Glutamatergic neuron (in vitro differentiated cells): ENCODE data around the gene MEN1. TPM values are rescaled to one million over a fixed set of nuclear protein-coding genes. Genes with fewer than 3 reads are reported as not detected.

Experiments
- DNase-seq: peaks from one replicate; pipeline ENCODE4 v3.0.0; 2022
- H3K27ac Mint-ChIP-seq: one replicate; pipeline ENCODE4 v1.8.0; 2020; ENCODE audit warnings: mild to moderate bottlenecking, mixed read lengths, inconsistent platforms; ENCODE audit not compliant: unreplicated experiment
- H3K27me3 Mint-ChIP-seq: one replicate; pipeline ENCODE4 v1.8.0; 2020; ENCODE audit warnings: mild to moderate bottlenecking, moderate library complexity, mixed read lengths, inconsistent platforms; ENCODE audit not compliant: unreplicated experiment
- H3K36me3 Mint-ChIP-seq: one replicate; pipeline ENCODE4 v1.8.0; 2020; ENCODE audit warnings: mild to moderate bottlenecking, mixed read lengths, inconsistent platforms; ENCODE audit not compliant: unreplicated experiment
- H3K4me1 Mint-ChIP-seq: one replicate; pipeline ENCODE4 v1.8.0; 2020; ENCODE audit warnings: mild to moderate bottlenecking, low read depth, mixed read lengths, inconsistent platforms; ENCODE audit not compliant: unreplicated experiment
- H3K4me3 Mint-ChIP-seq: one replicate; pipeline ENCODE4 v1.8.0; 2020; ENCODE audit warnings: mild to moderate bottlenecking, mixed read lengths, inconsistent platforms; ENCODE audit not compliant: unreplicated experiment
- H3K9me3 Mint-ChIP-seq: one replicate; pipeline ENCODE4 v1.8.0; 2020; ENCODE audit warnings: mild to moderate bottlenecking, moderate library complexity, mixed read lengths, inconsistent platforms; ENCODE audit not compliant: unreplicated experiment
- total RNA-seq: library from RNA; stranded (reverse); fragmentation: NEBNext Ultra II Directional; extraction: Animal tissue kit (Norgen Biotek cat#: 25700); gene quantifications from one replicate; pipeline ENCODE4 v1.2.1, GENCODE V29; 2021; ENCODE audit not compliant: unreplicated experiment
- TF ChIP-seq, protein P1 (sequence below): fragments of 200-600 bp; sonication (generic); IDR thresholded peaks from one replicate; pipeline ENCODE4 v1.5.0; 2021; ENCODE audit not compliant: partially characterized antibody, unreplicated experiment

The MEN1 gene
- total RNA-seq, 1 donor from 2014 or later = 39.7 TPM

DNA sequence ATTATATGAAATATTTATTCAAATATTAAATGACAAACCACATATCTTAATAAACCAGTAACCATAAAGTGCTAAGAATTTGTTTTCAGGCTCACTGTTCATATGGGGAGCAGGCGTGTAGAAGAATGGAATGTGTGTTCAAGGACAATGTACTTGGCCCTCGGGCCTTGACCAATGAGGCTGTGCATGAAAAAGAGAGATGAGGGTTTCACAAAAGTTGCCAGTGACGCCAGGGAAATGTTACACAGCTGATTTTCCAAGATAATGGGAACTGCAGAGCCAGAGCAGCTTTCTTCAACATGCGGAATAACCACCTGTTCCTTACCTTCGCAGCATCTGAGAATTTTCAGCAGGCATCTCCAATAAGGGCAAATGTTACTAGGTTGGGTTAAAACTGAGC lies 36.2 kb downstream of the MEN1 start:
- DNase-seq = no peak
- Mint-ChIP-seq H3K27ac (no peak overlapping the region), H3K4me1 (peaks cover 22% of the 10 kb centered on the region), H3K9me3 (peaks cover 11% of the 10 kb centered on the region), H3K4me3 (no peak overlapping the region), H3K27me3 (peaks cover 12% of the 10 kb centered on the region), H3K36me3 (peaks cover 5% of the 10 kb centered on the region)
- TF ChIP-seq, protein P1, sequence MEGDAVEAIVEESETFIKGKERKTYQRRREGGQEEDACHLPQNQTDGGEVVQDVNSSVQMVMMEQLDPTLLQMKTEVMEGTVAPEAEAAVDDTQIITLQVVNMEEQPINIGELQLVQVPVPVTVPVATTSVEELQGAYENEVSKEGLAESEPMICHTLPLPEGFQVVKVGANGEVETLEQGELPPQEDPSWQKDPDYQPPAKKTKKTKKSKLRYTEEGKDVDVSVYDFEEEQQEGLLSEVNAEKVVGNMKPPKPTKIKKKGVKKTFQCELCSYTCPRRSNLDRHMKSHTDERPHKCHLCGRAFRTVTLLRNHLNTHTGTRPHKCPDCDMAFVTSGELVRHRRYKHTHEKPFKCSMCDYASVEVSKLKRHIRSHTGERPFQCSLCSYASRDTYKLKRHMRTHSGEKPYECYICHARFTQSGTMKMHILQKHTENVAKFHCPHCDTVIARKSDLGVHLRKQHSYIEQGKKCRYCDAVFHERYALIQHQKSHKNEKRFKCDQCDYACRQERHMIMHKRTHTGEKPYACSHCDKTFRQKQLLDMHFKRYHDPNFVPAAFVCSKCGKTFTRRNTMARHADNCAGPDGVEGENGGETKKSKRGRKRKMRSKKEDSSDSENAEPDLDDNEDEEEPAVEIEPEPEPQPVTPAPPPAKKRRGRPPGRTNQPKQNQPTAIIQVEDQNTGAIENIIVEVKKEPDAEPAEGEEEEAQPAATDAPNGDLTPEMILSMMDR = no peak

- H3K4me3 Mint-ChIP-seq = no peak overlapping the region
- TF ChIP-seq, protein P1 = no peak
- no peak for DNase-seq
- H3K9me3 Mint-ChIP-seq = peaks cover 7% of the 10 kb centered on the region
- peaks cover 9% of the 10 kb centered on the region for H3K27me3 Mint-ChIP-seq
- H3K27ac Mint-ChIP-seq = no peak overlapping the region
- peaks cover 6% of the 10 kb centered on the region for H3K36me3 Mint-ChIP-seq
- peaks cover 24% of the 10 kb centered on the region for H3K4me1 Mint-ChIP-seq
Measured at GRCh38 chr11:64772303-64773018, 37.9 kb downstream of the MEN1 start.

DNA sequence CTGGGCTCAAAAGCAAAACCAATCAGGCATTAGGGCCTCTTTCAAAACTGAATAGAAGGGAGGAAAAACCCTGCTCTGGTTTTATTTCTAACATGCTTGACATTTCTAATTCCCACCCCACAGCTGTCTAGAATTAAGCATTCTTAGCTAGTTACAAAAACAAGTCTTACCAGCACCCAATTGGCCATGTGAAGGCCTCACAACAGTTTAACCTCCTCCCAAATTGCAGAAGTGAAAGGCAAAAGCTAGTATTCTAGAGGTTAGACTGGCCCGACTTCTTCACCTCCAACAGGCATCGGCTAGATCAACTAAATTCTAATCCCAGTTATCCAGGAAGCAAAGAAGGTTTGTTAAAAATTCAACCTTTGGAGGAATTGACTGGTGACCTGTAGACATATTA lies 38.5 kb downstream of the MEN1 start:
- TF ChIP-seq, protein P1 = no peak
- DNase-seq = no peak
- H3K27ac Mint-ChIP-seq = no peak overlapping the region
- peaks cover 5% of the 10 kb centered on the region for H3K27me3 Mint-ChIP-seq
- peaks cover 6% of the 10 kb centered on the region for H3K36me3 Mint-ChIP-seq
- no peak overlapping the region for H3K4me3 Mint-ChIP-seq
- H3K9me3 Mint-ChIP-seq = peaks cover 1% of the 10 kb centered on the region
- peaks cover 18% of the 10 kb centered on the region for H3K4me1 Mint-ChIP-seq

DNA sequence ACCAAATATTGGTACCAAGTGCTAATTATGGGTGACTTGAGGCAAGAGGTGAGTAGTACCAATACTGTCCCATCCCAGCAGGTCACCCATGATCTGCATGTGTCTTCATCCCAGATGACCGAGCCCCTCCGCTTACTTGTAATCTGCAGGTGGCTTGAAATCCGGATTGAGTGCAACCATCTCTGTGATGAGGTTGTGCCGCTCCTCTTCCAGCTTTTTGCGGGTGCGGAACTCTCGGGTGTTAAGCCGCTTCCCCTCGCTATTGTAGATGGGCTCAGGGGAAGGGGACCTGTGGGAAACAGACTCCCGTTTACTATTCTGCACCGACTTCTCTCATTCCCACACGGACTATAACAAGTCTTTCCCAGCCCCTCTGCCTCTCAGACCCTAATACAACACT lies 40.2 kb downstream of the MEN1 start:
- TF ChIP-seq, protein P1 = no peak
- no peak for DNase-seq
- Mint-ChIP-seq H3K4me3 (no peak overlapping the region), H3K27ac (no peak overlapping the region), H3K27me3 (peaks cover 4% of the 10 kb centered on the region), H3K36me3 (peaks cover 6% of the 10 kb centered on the region), H3K9me3 (peaks cover under 1% of the 10 kb centered on the region), H3K4me1 (peaks cover 5% of the 10 kb centered on the region)

- peaks cover 2% of the 10 kb centered on the region for H3K9me3 Mint-ChIP-seq
- H3K27me3 Mint-ChIP-seq = peaks cover 2% of the 10 kb centered on the region
- H3K27ac Mint-ChIP-seq = peak overlapping the region; percentile 36
- DNase-seq = no peak
- no peak overlapping the region for H3K4me3 Mint-ChIP-seq
- TF ChIP-seq, protein P1 = no peak
- peaks cover 10% of the 10 kb centered on the region for H3K4me1 Mint-ChIP-seq
- H3K36me3 Mint-ChIP-seq = peaks cover 6% of the 10 kb centered on the region
Measured at GRCh38 chr11:64769283-64769682, 41.1 kb downstream of the MEN1 start.
